ENCODE data around the gene VRK2.

DNA sequence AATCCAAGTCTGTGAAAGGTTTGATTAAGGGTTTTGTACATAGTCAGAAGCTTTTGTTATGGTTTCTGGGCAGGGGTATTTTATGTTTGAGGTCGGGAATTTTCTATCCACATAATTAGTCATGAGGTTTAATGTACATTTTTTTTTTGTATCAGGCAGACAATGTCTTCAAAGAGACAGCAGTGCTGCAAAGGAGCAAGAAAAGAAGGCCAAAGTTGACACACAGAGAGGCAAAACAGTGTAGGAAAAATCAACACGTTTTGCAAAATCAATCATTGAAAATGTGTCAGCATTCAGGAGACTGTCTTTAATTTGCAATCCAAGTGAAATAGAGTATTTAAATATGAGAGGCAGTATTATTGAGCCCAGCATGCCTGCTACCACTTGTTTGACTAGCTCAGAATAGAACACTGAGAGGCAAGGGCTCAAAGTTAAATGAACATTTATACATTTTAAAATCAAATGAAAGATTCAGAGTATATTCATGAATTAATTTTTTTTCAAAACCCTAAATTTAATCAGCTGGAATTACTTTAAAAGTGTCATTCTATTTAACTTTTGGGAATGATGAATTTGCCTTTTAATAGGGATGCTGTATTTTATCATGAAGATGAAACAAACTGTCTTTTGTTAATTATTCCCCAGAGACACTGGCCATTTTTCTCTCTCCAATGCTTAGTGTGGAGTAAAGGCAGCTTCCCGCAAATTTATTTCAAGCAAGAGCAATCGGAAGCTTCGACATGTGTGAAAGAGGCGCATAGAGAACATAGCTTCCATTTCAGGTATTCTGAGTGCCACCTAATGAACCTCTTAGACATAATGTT lies 11.3 kb downstream of the VRK2 start:
- no peak for TF ChIP-seq CTCF (IDR thresholded peaks at IDR 0.05 in 2 of 3, conservative IDR thresholded peaks at IDR 0.05 in 1 of 3; ENCODE audit: control insufficient read depth in 2 of 3, extremely low read depth in 1 of 3, insufficient read depth in 1 of 3, low read depth in 3 of 3, low read length in 3 of 3)
- no peak for TF ChIP-seq SREBF2 (IDR thresholded peaks at IDR 0.05; ENCODE audit: low read length)
- TF ChIP-seq BHLHE40 (IDR thresholded peaks at IDR 0.05; ENCODE audit: borderline replicate concordance in 1 of 2, low read depth in 2 of 2, low read length in 1 of 2): no peak
- TF ChIP-seq, protein P1, sequence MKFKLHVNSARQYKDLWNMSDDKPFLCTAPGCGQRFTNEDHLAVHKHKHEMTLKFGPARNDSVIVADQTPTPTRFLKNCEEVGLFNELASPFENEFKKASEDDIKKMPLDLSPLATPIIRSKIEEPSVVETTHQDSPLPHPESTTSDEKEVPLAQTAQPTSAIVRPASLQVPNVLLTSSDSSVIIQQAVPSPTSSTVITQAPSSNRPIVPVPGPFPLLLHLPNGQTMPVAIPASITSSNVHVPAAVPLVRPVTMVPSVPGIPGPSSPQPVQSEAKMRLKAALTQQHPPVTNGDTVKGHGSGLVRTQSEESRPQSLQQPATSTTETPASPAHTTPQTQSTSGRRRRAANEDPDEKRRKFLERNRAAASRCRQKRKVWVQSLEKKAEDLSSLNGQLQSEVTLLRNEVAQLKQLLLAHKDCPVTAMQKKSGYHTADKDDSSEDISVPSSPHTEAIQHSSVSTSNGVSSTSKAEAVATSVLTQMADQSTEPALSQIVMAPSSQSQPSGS (IDR thresholded peaks at IDR 0.05; ENCODE audit: low read length): no peak
- no peak for TF ChIP-seq POLR2AphosphoS5 (IDR thresholded peaks at IDR 0.05; ENCODE audit: low read length)
- no peak for TF ChIP-seq BACH1 (IDR thresholded peaks at IDR 0.05; ENCODE audit: borderline replicate concordance)
- no peak for TF ChIP-seq POU2F2 (IDR thresholded peaks at IDR 0.05; ENCODE audit: borderline replicate concordance, low read depth, low read length)
- TF ChIP-seq SRF (IDR thresholded peaks at IDR 0.05; ENCODE audit: low read depth in 2 of 2, low read length in 2 of 2): no peak
- TF ChIP-seq PRDM15 (CRISPR knock-in tag; IDR thresholded peaks at IDR 0.05): no peak
- TF ChIP-seq, protein P2, sequence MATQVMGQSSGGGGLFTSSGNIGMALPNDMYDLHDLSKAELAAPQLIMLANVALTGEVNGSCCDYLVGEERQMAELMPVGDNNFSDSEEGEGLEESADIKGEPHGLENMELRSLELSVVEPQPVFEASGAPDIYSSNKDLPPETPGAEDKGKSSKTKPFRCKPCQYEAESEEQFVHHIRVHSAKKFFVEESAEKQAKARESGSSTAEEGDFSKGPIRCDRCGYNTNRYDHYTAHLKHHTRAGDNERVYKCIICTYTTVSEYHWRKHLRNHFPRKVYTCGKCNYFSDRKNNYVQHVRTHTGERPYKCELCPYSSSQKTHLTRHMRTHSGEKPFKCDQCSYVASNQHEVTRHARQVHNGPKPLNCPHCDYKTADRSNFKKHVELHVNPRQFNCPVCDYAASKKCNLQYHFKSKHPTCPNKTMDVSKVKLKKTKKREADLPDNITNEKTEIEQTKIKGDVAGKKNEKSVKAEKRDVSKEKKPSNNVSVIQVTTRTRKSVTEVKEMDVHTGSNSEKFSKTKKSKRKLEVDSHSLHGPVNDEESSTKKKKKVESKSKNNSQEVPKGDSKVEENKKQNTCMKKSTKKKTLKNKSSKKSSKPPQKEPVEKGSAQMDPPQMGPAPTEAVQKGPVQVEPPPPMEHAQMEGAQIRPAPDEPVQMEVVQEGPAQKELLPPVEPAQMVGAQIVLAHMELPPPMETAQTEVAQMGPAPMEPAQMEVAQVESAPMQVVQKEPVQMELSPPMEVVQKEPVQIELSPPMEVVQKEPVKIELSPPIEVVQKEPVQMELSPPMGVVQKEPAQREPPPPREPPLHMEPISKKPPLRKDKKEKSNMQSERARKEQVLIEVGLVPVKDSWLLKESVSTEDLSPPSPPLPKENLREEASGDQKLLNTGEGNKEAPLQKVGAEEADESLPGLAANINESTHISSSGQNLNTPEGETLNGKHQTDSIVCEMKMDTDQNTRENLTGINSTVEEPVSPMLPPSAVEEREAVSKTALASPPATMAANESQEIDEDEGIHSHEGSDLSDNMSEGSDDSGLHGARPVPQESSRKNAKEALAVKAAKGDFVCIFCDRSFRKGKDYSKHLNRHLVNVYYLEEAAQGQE (IDR thresholded peaks at IDR 0.05; ENCODE audit: low read depth, low read length): no peak
- TF ChIP-seq, protein P3, sequence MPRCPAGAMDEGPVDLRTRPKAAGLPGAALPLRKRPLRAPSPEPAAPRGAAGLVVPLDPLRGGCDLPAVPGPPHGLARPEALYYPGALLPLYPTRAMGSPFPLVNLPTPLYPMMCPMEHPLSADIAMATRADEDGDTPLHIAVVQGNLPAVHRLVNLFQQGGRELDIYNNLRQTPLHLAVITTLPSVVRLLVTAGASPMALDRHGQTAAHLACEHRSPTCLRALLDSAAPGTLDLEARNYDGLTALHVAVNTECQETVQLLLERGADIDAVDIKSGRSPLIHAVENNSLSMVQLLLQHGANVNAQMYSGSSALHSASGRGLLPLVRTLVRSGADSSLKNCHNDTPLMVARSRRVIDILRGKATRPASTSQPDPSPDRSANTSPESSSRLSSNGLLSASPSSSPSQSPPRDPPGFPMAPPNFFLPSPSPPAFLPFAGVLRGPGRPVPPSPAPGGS (IDR thresholded peaks at IDR 0.05; ENCODE audit: borderline replicate concordance, insufficient read depth, low read depth, low read length, poor library complexity, severe bottlenecking): no peak
- no peak for TF ChIP-seq SMC3 (IDR thresholded peaks at IDR 0.05; ENCODE audit: borderline replicate concordance, low read length)
- TF ChIP-seq, protein P4, sequence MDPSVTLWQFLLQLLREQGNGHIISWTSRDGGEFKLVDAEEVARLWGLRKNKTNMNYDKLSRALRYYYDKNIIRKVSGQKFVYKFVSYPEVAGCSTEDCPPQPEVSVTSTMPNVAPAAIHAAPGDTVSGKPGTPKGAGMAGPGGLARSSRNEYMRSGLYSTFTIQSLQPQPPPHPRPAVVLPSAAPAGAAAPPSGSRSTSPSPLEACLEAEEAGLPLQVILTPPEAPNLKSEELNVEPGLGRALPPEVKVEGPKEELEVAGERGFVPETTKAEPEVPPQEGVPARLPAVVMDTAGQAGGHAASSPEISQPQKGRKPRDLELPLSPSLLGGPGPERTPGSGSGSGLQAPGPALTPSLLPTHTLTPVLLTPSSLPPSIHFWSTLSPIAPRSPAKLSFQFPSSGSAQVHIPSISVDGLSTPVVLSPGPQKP (IDR thresholded peaks at IDR 0.05; ENCODE audit: low read depth, low read length): no peak
